Activated CD4-positive, alpha-beta T cell treated with anti-CD3 and anti-CD28 coated beads for 36 hours (primary cell): ENCODE results near the gene CD19. TPM values are rescaled to one million over a fixed set of nuclear protein-coding genes. Genes with fewer than 3 reads are reported as not detected.

Source experiments
- total RNA-seq, 2 experiments: library from RNA; stranded (reverse); gene quantifications; one replicate each; pipeline ENCODE4 v1.2.3, GENCODE V29; 2021

Gene CD19
- total RNA-seq, 2 experiments from 2014 or later, result 0.74 to 0.80 TPM

Other genes starting within 250 kb of the CD19 start
- 100 to 1,000 TPM; 877 to 952 TPM for gene EIF3C, start 220.5 kb upstream of the CD19 start, total RNA-seq
- under 1 TPM; 0.83 to 0.91 TPM for gene NPIPB9, start 180.2 kb upstream of the CD19 start, total RNA-seq
- 100 to 1,000 TPM; 298 to 319 TPM for gene ATXN2L, start 109.0 kb upstream of the CD19 start, total RNA-seq
- gene TUFM, start 85.6 kb upstream of the CD19 start, total RNA-seq, result 100 to 1,000 TPM; 224 to 241 TPM
- gene SH2B1, start 68.1 kb upstream of the CD19 start, total RNA-seq, result 10 to 100 TPM; 34.8 to 49.4 TPM
- gene ATP2A1, start 53.5 kb upstream of the CD19 start, total RNA-seq, result 1 to 10 TPM; 2.8 to 3.4 TPM
- 10 to 100 TPM in 1 of 2 experiments, 1 to 10 TPM in 1; 8.1 to 12.9 TPM for gene RABEP2, start 6.7 kb upstream of the CD19 start, total RNA-seq
- gene NFATC2IP, start 19.0 kb downstream of the CD19 start, total RNA-seq, result 10 to 100 TPM; 69.2 to 72.7 TPM
- 10 to 100 TPM; 12.7 to 14.2 TPM for gene SPNS1, start 42.8 kb downstream of the CD19 start, total RNA-seq
- gene LAT, start 53.1 kb downstream of the CD19 start, total RNA-seq, result 100 to 1,000 TPM; 200 to 234 TPM